Colonic mucosa (tissue), 4 donors: ENCODE results near the gene HSPBAP1. TPM values are rescaled to one million over a fixed set of nuclear protein-coding genes. Genes with fewer than 3 reads are reported as not detected.
A peak's percentile ranks its signal among the peaks of the same experiment; 100 is the strongest.

ENCODE experiments used
- DNase-seq: peaks from one replicate; pipeline ENCODE4 v3.0.0-alpha.2; 2020
- H3K27ac ChIP-seq: fragments of 200-600 bp; one replicate; pipeline ENCODE4 v1.8.0; 2021
- H3K27me3 ChIP-seq: fragments of 200-600 bp; one replicate; pipeline ENCODE4 v1.8.0; 2021
- H3K36me3 ChIP-seq: fragments of 200-600 bp; one replicate; pipeline ENCODE4 v1.8.0; 2021
- H3K4me1 ChIP-seq: fragments of 200-600 bp; one replicate; pipeline ENCODE4 v1.8.0; 2021; ENCODE audit warnings: mild to moderate bottlenecking
- H3K4me3 ChIP-seq: fragments of 200-600 bp; one replicate; pipeline ENCODE4 v1.8.0; 2021
- H3K9ac ChIP-seq, 2 donors: one replicate each; pipeline ENCODE4 v1.7.0; 2013; ENCODE audit warnings: control low read depth in 2 of 2, low read depth in 2 of 2, low read length in 2 of 2
- H3K9me3 ChIP-seq: fragments of 200-600 bp; one replicate; pipeline ENCODE4 v1.8.0; 2021
- CTCF ChIP-seq: fragments of 200-600 bp; IDR thresholded peaks from one replicate; pipeline ENCODE4 v1.8.0; 2022; ENCODE audit warnings: antibody characterized with exemption, mild to moderate bottlenecking
- intact Hi-C: fragments of 100-400 bp; cut with DNase I; formaldehyde crosslinking; loops from one replicate; pipeline ENCODE4 v1.14.1; 2022
- total RNA-seq, 2 donors: library from RNA; stranded (reverse); fragmentation: NEBNext Ultra II Directional in 1 of 2; extraction: Animal tissue kit (Norgen Biotek cat#: 25700) in 1 of 2; gene quantifications; one replicate each; pipeline ENCODE4 v1.2.1, GENCODE V29; 2021
- donor health status: healthy.
- donor health status: DM: no; HTN: no; CAD: no.
- donor health status: DM: no; HTN: no; CAD: no.

HSPBAP1 gene
- total RNA-seq, 2 donors from 2014 or later: 4.1 to 5.7 TPM

- no peak for DNase-seq
- Histone ChIP-seq H3K27ac (peak overlapping the region; percentile 25), H3K4me1 (no peaks in the 10 kb centered on the region), H3K4me3 (no peak overlapping the region), H3K9me3 (no peaks in the 10 kb centered on the region), H3K9ac (no peak overlapping the region), H3K36me3 (no peaks in the 10 kb centered on the region), H3K27me3 (no peaks in the 10 kb centered on the region)
- no peak for TF ChIP-seq CTCF
- intact Hi-C loops: no loop called here
Measured at GRCh38 chr3:122774564-122774963, 19.1 kb downstream of the HSPBAP1 start.

GRCh38 chr3:122773944-122774509, 19.6 kb downstream of the HSPBAP1 start:
- Histone ChIP-seq H3K27ac (peak overlapping the region; percentile 25), H3K4me3 (no peak overlapping the region), H3K27me3 (no peaks in the 10 kb centered on the region), H3K9me3 (no peaks in the 10 kb centered on the region), H3K36me3 (no peaks in the 10 kb centered on the region), H3K4me1 (no peaks in the 10 kb centered on the region), H3K9ac (no peak overlapping the region)
- intact Hi-C loops: no loop called here
- no peak for TF ChIP-seq CTCF
- DNase-seq: no peak

- intact Hi-C loops: no loop called here
- Histone ChIP-seq H3K4me3 (no peak overlapping the region), H3K27me3 (no peaks in the 10 kb centered on the region), H3K36me3 (no peaks in the 10 kb centered on the region), H3K4me1 (no peaks in the 10 kb centered on the region), H3K27ac (no peak overlapping the region), H3K9me3 (no peaks in the 10 kb centered on the region), H3K9ac (no peak overlapping the region)
- no peak for TF ChIP-seq CTCF
- no peak for DNase-seq
Measured at GRCh38 chr3:122772827-122773226, 20.8 kb downstream of the HSPBAP1 start.

GRCh38 chr3:122770521-122771202, 23.0 kb downstream of the HSPBAP1 start:
- Histone ChIP-seq H3K9me3 (no peaks in the 10 kb centered on the region), H3K27ac (no peak overlapping the region), H3K4me3 (no peak overlapping the region), H3K36me3 (no peaks in the 10 kb centered on the region), H3K9ac (no peak overlapping the region), H3K4me1 (no peaks in the 10 kb centered on the region), H3K27me3 (no peaks in the 10 kb centered on the region)
- no peak for TF ChIP-seq CTCF
- intact Hi-C loops: no loop called here
- DNase-seq: no peak

- no peak for TF ChIP-seq CTCF
- DNase-seq: no peak
- Histone ChIP-seq H3K9ac (peak overlapping the region in 1 of 2 donors; percentile 9), H3K4me3 (no peak overlapping the region), H3K9me3 (no peaks in the 10 kb centered on the region), H3K27me3 (no peaks in the 10 kb centered on the region), H3K4me1 (no peaks in the 10 kb centered on the region), H3K27ac (no peak overlapping the region), H3K36me3 (no peaks in the 10 kb centered on the region)
- intact Hi-C loops: no loop called here
Measured at GRCh38 chr3:122767540-122768372, 25.9 kb downstream of the HSPBAP1 start.
